Right renal cortex interstitium (tissue), 3 donors: Measurements from ENCODE around the gene FNBP1L. TPM values are rescaled to one million over a fixed set of nuclear protein-coding genes. Genes with fewer than 3 reads are reported as not detected.
A peak's percentile ranks its signal among the peaks of the same experiment; 100 is the strongest.
"Not testable (repeated sequence)": the region's sequence is repeated elsewhere in the genome, so short reads cannot be mapped to it uniquely, and the experiment has no call there.

ENCODE experiments used
- DNase-seq, 3 donors: peaks; one replicate each; pipeline ENCODE4 v3.0.0-alpha.2; 2013; ENCODE audit warnings: low read depth in 3 of 3, low spot score in 2 of 3
- polyA plus RNA-seq, 3 donors: library from polyadenylated mRNA; unstranded; fragments of 120-200 nt; gene quantifications; one replicate each; pipeline ENCODE4 v1.2.1, GENCODE V29; 2013; ENCODE audit not compliant: insufficient read length in 3 of 3

The FNBP1L gene
- polyA plus RNA-seq, 3 donors: 113 to 123 (median 118) TPM

DNA sequence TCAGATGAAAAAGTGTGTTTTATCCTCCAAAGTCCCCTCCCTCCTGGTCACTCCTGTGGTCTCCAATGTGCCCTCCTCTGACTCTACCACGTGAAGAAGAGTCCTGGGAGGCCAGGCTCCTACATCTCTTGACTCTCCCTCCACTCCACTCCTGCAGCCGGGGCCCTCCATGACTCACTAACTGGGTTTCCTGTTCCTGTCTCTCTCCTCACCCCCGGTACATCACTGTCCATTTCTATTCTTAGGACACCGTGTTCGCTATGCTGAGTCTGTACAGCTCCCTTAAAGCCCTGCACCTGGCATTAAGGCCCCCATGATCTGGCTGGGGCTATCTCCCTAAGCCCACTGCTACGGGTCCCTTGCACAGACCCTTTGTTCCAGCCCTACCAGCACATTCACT is 140.3 kb downstream of the FNBP1L start:
- no peak for DNase-seq

- DNase-seq: no peak
Measured at GRCh38 chr1:93588955-93589354, 141.0 kb downstream of the FNBP1L start.

- not testable (repeated sequence) for DNase-seq
Measured at GRCh38 chr1:93591291-93591675, 143.4 kb downstream of the FNBP1L start.

GRCh38 chr1:93591676-93592550 is 144.0 kb downstream of the FNBP1L start:
- peak in 2 of 3 donors; percentile 70 to 78 for DNase-seq

- DNase-seq: no peak
Measured at GRCh38 chr1:93592551-93592949, 144.6 kb downstream of the FNBP1L start.

DNA sequence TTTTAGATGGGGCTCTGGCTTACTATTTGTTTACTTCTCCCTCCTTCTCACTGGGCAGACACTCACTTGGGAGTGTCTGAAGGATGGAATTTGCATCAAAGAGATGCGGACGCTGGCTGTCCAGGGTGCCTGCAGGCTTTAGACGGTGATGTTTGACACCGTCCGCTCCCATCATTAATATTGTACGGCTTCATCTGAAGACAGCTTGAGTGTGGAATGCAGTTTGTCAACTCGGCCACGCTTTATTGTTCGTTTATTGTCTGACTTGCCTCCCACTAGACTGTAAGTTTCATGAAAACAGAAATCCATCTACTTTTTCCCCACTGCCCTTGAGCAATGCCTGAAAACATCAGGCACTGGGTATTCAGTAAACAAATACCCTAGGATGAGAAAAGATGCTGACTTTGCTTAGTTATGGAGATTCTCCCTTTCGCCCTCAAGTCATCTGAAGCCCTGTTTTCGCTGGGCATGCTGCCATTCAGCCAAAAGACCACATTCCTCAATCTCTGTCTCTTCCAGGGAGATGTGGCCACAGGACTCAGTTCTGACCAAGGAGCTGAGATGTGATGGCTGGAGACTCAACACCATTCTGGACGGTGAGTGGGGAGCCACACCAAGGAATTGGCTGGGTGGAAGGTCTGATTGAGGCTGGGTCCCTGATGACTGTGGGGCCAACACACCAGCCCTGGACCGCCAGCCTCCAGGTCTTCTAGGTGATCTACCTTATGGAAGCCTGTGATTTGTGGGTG is 146.1 kb downstream of the FNBP1L start:
- no peak for DNase-seq

DNA sequence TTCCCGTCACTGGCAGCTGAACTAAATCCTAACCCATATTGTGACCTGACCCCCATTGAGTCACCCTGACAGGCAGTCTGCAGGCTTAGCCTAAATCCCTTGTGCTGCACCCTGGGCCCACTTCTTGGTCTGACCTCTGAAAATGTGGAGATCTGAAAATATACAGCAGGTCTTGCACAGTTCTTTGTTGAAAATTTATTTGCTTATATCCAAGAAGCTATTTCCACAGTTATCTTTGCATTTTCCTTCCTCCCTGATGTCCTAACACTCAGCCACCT is 146.6 kb downstream of the FNBP1L start:
- no peak for DNase-seq

- DNase-seq: no peak
Measured at GRCh38 chr1:93595266-93595665, 147.3 kb downstream of the FNBP1L start.

DNA sequence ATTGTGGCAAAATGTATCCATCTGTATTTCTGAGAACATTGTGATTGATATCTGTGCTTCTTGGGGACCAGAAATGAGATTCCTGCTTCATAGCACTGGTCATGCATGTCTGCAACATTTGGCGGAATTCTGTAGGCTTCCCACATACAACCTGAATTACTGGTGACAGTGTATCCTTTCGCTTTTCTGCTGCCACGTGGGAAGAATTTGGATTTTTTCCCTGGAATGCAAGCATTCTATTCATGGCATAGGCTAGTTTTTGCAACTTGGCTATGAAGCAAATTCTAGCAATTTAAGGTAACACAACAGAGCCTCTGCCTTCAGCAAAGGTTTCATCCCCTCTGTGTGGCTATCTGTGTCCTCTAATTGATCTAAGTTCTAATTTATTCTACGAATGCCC is 147.8 kb downstream of the FNBP1L start:
- DNase-seq: no peak

DNA sequence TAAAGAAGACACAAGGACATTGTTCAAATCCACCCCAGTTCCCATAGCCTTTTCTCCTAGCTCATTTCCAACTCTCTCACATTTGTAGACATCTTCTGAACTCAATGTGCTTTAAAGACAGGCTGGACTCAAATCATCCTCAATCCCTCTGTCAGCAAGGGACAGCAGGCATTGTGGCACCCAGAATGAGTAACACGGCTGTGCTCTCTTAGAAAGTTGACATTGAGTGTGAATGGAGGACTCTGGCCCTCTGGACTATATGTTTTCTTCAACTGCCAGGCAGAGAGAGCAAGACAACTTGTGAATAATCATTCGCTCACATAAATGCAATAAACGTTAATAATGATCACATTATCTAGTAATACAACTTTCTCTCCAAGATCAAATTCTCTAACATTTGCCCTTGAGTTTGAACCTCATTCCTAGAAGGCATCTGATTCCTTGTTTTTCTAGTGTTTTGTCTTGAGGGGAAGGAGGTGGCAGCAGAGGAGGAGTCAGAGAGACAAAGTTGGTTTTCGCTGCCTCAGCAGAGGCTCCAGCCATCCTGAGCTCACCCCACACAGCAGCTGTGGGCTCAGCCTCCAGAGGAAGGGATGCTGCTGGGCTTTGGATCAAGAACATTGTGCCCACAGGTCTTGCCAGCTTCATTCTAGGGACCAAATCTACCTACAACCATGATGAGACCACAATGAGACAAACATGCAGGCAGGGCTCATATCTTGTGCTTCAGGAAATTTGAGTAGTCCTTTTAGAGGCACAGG is 148.6 kb downstream of the FNBP1L start:
- no peak for DNase-seq

- DNase-seq: no peak
Measured at GRCh38 chr1:93597709-93598108, 149.8 kb downstream of the FNBP1L start.

GRCh38 chr1:93598396-93598795 is 150.5 kb downstream of the FNBP1L start:
- no peak for DNase-seq

DNA sequence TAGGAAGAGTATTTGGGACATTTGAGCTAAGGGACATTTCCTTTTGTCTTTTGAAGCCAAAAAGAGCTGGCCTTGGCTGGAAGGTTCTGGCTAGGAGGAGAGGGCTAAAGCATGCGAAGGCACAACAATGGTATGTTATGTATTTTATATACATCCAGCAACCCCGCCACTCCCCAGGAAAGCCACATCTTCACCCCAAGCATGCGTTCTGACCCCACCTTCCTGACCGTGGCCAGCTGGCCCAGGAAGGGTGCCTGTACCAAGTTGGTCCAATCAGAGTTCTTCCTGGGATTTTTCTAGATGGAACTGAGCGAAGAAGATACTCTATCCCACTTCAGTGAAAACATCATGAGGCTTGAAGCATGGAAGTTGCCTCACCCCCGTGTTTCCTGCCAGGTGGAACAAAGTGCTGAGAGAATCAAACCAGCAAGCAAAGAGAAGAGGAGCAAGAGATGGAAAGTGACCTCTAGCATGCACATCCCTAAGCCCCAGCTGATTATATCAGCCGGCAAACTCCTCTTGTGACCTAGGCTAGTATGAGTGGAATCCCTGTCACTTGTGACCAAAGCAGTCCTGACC is 151.0 kb downstream of the FNBP1L start:
- no peak for DNase-seq

DNA sequence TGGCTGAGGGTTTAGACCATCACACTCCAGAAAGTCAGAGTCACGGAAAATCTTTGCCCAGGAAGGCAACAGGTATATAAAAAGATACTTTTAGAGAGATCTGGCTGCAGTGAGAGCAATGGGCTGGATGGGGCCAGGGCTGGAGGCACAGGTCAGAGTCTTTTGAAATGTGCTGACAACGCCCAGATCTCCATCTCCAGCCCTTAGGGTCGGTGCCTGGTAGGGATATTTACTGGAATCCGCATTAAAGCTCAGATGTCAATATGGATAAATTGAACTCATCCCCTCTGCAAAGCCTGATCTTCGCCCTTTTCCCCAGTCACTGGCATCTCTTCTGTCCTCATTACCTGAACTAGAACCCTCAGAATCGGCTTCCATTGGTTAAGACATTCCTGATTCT is 151.6 kb downstream of the FNBP1L start:
- no peak for DNase-seq

DNA sequence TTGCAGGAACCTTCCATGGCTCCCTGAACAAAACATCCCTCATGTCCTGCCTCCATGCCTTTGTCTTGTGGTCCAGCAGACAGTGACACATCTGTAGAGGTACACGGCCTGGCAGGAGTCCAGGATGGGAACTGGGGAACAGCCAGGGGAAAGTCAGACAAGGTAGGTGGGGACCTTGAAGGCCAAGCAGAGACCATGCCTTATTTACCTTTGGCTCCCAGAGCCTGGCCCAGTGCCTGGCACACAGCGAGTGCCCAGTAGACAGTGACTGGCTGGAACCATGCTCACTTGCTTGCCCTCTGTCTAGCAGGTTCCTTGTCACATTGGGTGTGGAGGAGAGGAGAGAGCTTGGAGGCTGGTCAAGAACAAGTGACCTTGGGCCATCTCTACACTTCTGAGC is 152.7 kb downstream of the FNBP1L start:
- no peak for DNase-seq

DNA sequence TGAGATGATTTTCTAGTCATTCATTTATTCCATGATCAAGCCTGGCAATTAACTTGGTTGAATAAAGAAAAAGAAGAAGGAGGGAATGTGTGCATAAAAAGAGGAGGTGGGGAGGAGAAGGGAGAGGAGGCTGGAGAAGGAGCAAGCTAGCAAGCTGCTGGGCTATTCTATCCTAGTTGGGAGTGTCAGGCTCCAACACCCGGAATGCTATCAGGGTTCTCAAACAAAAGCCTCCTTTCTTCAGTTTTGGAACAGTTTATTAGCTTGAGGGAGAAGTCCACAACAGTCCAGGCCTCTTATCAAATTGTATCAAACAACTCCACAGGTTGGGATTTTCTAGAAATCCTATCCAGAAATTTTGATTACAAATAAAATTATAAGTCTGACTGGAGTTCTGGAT is 153.8 kb downstream of the FNBP1L start:
- no peak for DNase-seq

- no peak for DNase-seq
Measured at GRCh38 chr1:93602101-93602500, 154.2 kb downstream of the FNBP1L start.

DNA sequence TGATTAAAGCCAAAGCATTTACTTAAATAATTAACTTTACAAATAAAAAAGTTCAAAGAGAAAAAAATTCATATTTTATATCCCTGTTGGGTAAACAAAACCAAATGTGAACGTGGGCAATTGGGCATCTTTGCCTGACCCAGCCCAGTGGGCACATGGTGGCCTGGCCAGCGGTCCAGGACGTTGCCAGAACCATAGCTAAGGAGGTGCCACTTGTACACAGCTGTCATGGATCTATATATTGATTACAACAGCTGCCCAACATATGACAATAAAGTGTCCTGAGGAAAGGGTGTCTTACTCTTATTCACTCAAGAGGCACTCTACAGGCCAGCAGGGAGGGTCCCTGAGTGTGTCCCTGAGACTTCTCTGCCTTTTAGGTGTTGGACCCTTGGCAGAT is 155.2 kb downstream of the FNBP1L start:
- no peak for DNase-seq

DNA sequence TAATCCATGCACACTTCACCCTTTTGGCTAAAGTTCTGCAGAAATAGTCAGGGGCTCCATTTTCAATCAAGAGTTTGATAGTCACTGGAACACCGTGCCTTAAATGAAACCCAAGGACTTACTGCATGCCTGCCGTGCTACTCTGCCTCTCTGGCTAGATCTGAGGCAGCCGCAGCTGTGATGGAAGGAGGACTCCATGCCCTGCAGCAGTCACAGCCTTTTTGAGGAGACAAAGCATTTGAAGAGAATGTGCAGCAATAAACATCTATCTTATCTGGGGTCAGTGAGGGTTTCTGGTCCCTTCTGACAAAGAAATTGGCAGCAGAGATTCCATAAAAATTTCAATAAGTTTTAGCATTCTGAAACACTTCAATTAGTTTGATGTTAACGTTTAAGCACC is 155.7 kb downstream of the FNBP1L start:
- no peak for DNase-seq
